Activated CD8-positive, alpha-beta memory T cell treated with anti-CD3 and anti-CD28 coated beads for 36 hours (primary cell): Measurements from ENCODE around the gene FBXW7. TPM values are rescaled to one million over a fixed set of nuclear protein-coding genes. Genes with fewer than 3 reads are reported as not detected.

ENCODE experiments used
- CTCF ChIA-PET: fragments of 350-600 bp; sonication (Branson Sonifier 250); formaldehyde crosslinking; loops from one replicate; lab custom pipeline; 2021; ENCODE audit warnings: antibody characterized with exemption; lab: Charles Lee
- POLR2A ChIA-PET: fragments of 350-600 bp; sonication (Branson Sonifier 250); formaldehyde crosslinking; loops from one replicate; lab custom pipeline; 2021; ENCODE audit warnings: antibody characterized with exemption; lab: Charles Lee
- total RNA-seq, 2 experiments: library from RNA; stranded (reverse); gene quantifications; one replicate each; pipeline ENCODE4 v1.2.3, GENCODE V29; 2021

FBXW7 gene
- total RNA-seq, 2 experiments from 2014 or later, result 36.1 to 38.9 TPM

DNA sequence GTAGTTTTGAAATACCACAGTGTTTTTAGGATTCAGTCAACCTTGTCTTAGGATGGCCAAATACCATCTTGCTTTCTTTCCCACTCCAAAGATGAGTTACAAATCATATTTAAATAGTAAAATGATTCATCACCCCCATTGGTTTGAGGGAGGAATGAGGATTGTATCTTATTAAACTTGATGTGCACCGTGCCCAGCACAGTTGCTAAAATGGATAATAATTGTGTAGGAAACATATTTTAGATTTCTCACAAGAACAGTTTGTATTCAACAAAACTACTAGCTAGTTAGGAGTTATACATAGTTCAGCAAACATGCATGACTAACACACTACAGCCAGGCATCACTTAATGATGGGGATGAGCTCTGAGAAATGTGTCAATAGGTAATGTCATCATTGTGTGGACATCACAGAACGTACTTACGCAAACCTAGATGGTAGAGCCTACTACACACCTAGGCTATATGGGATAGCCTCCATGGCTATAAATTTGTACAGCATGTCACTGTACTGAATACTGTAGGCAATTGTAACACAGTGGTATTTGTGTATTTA is 245.4 kb downstream of the FBXW7 start:
- CTCF ChIA-PET, result no interaction called here
- POLR2A ChIA-PET, result no interaction called here

DNA sequence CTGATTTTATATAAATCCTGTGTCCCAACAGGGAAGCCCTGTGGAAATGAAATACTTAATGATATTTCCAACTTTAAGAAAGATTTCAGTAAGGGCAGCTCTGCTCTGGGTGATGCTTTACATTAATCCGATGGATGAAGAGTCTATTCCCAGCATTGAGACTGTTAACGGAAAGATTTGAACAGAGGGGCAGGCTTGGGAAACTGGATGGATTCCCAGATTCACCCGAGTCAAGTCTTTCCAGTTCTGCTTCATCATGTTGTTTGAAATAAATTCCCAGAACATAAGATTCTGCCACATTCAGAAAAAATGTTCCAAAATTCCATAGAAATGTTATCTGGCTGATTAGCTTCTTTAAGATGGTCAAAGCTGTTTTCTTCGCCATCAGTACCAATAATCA is 246.0 kb downstream of the FBXW7 start:
- POLR2A ChIA-PET, result no interaction called here

DNA sequence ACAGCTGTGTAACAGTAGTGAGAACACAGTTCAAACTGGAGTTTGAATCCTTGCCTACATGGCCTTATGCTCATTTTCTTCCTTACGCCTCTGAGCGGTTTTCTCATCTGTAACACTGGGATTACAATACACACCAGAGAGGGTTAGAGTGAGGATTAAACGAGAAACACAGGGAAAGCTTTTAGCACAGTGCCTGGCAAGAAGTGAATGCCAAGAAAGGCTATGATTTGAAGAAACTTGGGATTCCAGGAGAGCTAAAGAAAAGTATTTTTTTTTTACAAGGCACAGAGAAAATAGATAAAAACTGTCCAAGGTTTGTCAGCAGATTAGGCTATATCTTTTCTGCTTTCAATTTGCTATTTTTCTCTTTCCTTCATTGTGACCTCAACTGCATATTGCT is 246.4 kb downstream of the FBXW7 start:
- ChIA-PET CTCF (no interaction called here), POLR2A (no interaction called here)

More for the DNA sequence above, 246.0 kb downstream of the FBXW7 start:
- CTCF ChIA-PET, result no interaction called here

DNA sequence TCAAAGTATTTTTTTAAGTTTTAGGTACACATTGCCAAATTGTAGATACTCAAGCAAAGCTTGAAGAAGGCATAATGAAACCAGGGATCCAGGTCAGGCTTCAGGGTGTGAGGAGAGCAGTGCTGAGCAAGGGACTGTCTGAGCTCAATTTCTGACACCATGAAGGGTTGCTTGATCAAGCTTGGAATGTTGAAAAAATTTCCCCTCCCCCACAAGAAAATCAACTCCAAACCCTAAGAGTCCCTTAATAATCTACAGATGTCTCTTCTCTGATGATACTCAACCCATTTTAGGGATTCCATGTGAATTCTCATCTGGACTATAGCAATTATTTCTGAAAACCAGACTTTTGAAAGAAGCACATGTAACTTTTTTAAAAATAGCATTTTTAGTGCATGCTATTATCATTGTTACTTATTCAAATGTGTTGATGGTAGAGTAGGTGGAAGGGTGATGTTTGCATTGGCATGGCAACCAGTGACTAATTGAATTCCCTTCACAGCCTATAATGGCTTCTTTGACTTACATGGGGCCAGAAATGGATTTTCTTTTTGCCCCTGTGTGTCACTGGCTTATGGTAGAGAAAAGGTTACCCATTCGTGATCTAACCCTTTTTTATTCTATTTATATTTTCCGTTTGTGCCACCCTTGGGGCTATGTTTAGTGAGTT is 252.0 kb downstream of the FBXW7 start:
- POLR2A ChIA-PET, result no interaction called here
- CTCF ChIA-PET, result no interaction called here

DNA sequence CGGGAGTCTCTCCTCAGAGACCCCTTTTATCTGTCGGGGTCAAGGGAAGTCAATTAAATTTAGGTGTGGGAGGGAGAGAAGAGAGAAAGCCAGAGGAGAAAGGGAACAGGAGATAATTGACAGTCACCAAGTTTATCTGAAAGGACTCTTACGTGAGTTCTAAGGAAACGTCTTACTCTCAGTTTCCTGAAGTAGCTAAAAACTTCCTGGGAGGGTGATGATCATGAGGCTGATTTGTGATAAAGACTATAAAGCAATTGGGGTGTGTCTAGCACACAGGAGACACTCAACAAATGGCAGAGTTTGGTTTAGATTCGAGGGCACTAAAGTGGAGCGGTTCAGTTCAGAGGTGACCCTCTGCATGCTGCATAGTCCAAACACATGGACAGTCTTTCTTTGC is 254.1 kb downstream of the FBXW7 start:
- POLR2A ChIA-PET, result no interaction called here
- CTCF ChIA-PET, result no interaction called here

DNA sequence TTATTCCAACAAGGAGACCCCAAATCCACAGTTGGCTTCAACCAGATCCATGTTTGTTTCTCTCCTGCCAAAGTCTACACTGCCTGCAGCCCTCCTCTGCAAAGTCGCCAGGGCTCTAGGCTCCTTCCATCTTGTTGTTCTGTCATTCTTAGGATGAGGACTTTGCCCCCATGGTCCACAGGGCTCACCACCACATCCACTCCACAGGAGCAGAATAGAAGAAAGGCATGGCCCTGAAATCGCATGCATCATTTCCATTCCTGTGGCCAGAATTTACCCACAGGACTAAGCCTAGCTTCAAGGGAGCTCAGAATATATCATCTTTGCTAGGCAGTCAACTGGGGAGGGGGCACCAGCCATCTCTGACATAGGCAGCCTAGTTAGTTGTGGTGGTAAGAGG is 254.7 kb downstream of the FBXW7 start:
- POLR2A ChIA-PET, result no interaction called here
- CTCF ChIA-PET, result no interaction called here

DNA sequence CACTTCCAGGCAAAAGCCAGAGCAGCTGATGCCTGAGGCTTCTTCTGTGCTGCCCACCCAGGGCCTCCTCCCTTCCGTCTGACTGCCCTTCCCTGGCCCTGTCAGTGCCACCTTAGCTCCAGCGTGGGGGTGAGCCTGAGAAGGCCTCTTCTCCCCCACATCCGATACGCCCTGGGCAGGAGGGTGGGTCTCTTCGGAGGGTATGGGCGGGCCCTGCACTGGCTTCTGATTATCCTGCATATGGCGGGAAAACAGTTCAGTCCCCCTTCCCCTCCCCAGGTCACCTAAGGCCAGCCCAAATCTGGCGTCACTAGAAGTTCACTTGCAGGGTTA is 256.7 kb downstream of the FBXW7 start:
- ChIA-PET POLR2A (no interaction called here), CTCF (no interaction called here)

DNA sequence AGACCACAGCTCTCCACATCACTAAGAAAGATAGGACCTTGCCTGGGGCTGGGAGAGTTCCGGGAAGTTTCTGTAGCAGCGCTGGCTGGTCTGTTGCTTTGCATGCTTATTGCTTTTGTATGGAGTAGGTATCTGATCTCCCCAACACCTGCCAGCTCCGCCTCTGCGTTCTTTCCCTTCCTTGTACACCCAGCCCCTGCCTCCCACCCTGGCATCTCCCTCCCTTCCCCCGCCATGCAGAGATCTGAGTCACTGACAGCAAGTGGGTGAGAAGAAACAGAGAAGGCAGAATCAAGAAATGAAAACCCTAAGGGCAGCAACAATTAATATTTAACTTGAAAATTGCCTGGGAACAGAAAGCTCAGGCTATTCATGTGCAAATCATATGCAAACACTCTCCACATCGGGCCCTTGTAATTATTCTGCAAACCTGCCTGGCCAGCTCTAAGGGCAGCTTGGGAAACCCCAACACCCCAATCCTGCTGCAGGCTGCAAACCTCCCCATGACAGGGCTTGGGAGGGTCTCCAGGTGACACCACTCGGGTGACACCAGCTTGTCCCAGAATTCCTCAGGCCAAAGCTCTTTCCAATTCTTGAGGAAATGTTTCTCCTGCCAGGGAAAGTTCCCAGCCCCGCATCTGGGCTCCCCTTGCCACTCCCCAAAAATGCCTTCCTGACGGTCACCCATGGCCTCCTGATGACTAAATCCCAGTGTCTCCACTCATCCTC is 257.2 kb downstream of the FBXW7 start:
- CTCF ChIA-PET, result no interaction called here
- POLR2A ChIA-PET, result no interaction called here

DNA sequence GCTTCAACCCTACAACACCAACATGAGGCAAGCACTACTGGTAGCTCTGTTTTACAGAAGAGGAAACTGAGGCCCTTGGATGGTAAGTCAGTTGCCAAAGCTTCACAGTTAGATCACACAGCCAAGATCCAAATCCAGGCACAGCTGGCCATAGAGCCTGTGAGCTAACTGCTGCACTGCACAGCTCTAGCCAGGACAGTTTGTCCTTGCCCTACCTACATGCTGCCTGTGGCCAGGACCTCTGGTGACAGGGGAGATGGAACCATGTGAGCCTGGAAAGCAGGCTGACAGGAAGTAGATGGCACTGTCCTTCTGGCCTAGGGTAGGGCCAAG is 257.8 kb downstream of the FBXW7 start:
- CTCF ChIA-PET, result no interaction called here
- POLR2A ChIA-PET, result no interaction called here

DNA sequence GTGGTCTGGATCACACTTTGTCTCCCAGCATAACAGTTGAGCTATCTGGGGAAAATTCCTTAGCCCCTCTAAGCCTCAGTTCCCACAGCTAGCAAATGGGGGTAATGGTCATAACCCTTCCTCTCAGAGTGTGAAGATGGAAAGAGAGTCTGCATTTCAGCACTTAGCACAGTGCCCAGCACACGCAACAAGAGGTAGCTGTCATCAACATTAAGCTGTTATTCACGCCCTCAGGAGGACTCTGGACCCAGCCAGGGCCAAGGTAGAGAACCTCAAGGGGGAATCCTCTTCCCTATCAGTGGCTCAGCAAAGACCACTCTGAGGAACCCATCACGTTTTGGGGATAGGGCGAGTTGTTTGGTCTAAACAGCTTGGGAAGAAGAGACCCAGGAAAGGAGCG is 258.6 kb downstream of the FBXW7 start:
- ChIA-PET POLR2A (no interaction called here), CTCF (no interaction called here)

DNA sequence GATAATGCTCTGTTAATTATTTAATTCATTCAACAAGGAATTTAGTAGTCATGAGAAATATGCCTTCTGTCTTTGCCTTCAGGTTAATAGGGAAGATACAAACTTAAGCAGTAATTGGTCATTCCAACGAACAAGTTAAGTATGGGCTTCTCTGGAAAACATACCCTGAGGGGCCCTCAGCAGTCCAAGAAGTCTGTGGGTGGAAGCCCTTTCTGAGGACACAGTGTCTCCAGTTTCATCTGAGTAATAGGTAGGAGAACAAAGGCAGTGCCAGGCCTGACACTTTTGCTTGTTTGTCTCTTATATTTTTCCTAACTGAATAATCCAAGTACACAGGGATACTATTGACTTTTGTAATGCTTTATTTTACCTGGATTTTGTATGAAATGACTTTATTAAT is 262.5 kb downstream of the FBXW7 start:
- CTCF ChIA-PET, result no interaction called here
- POLR2A ChIA-PET, result no interaction called here

Other genes with a start within 250 kb of the FBXW7 start
- gene TMEM154, start 143.9 kb upstream of the FBXW7 start, total RNA-seq, result 10 to 100 TPM; 16.4 to 17.7 TPM
- under 1 TPM; 0.65 to 0.80 TPM for gene TIGD4, start 243.6 kb upstream of the FBXW7 start, total RNA-seq
- gene ARFIP1, start 243.9 kb upstream of the FBXW7 start, total RNA-seq, result 10 to 100 TPM; 13.1 to 13.8 TPM